Calu3 (cell line): ENCODE measurements around the gene LAGE3. TPM values are rescaled to one million over a fixed set of nuclear protein-coding genes. Genes with fewer than 3 reads are reported as not detected.

ENCODE experiments used
- BruUV-seq: library from RNA; stranded (reverse); fragments of 400-500 nt; replicated peaks from 2 replicates; lab custom pipeline; 2021; lab: Mats Ljungman, UMichigan
- CTCF ChIA-PET: fragments of 300-600 bp; sonication (Branson Sonifier 250); formaldehyde crosslinking; loops from one replicate; lab custom pipeline; 2022; ENCODE audit warnings: antibody characterized with exemption; lab: Charles Lee
- DNase-seq: peaks from one replicate; pipeline ENCODE4 v3.0.0; 2022
- H3K27ac Mint-ChIP-seq: one replicate; pipeline ENCODE4 v1.8.0; 2022; ENCODE audit warnings: mixed read lengths; ENCODE audit not compliant: unreplicated experiment
- H3K27me3 Mint-ChIP-seq: one replicate; pipeline ENCODE4 v1.8.0; 2022; ENCODE audit warnings: mixed read lengths; ENCODE audit not compliant: unreplicated experiment
- H3K36me3 Mint-ChIP-seq: one replicate; pipeline ENCODE4 v1.8.0; 2022; ENCODE audit warnings: mild to moderate bottlenecking, moderate library complexity, mixed read lengths; ENCODE audit not compliant: insufficient read depth, unreplicated experiment
- H3K4me1 Mint-ChIP-seq: one replicate; pipeline ENCODE4 v1.8.0; 2022; ENCODE audit warnings: mild to moderate bottlenecking, low read depth, mixed read lengths; ENCODE audit not compliant: unreplicated experiment
- H3K4me3 Mint-ChIP-seq: one replicate; pipeline ENCODE4 v1.8.0; 2022; ENCODE audit warnings: mild to moderate bottlenecking, low read depth, moderate library complexity, mixed read lengths; ENCODE audit not compliant: unreplicated experiment
- H3K9me3 Mint-ChIP-seq: one replicate; pipeline ENCODE4 v1.8.0; 2022; ENCODE audit warnings: low read depth, mixed read lengths; ENCODE audit not compliant: unreplicated experiment
- CTCF ChIP-seq: fragments of 200-600 bp; IDR thresholded peaks from one replicate; pipeline ENCODE4 v1.8.0; 2022; ENCODE audit warnings: antibody characterized with exemption; ENCODE audit not compliant: unreplicated experiment
- intact Hi-C: fragments of 100-400 bp; cut with micrococcal nuclease; formaldehyde crosslinking; loops from one replicate; pipeline ENCODE4 v1.10.0; 2022; ENCODE audit not compliant: unreplicated experiment
- total RNA-seq: library from RNA; stranded (reverse); gene quantifications from 2 replicates; pipeline ENCODE4 v1.2.3, GENCODE V29; 2022

Gene LAGE3
- total RNA-seq, 1 experiment from 2014 or later, result 25.5 TPM

DNA sequence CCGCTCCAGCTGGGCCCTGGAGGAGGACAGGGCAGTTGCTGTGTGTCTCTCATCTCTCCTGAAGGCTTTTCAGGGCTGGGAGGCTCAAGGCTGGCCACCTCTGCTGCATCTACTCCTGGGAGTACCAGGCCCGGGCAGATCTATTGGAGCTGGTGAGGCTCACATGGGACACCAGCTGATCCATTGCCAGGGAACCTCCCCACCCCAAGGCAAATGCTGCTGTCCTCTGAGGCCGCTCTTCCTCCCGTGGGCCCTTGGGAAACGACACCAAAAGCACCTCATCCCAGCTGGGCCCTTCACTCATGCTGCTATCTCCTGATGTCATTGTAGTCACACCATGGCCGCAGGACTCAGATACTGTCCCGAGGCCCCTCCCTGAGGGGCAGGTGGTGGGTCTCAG is 3.7 kb upstream of the LAGE3 start:
- CTCF ChIA-PET, result interaction anchor here (0.6 kb wide), 1 partner anchor 68 kb away, joined by 3 read pairs; no protein-coding TSS in a partner anchor

DNA sequence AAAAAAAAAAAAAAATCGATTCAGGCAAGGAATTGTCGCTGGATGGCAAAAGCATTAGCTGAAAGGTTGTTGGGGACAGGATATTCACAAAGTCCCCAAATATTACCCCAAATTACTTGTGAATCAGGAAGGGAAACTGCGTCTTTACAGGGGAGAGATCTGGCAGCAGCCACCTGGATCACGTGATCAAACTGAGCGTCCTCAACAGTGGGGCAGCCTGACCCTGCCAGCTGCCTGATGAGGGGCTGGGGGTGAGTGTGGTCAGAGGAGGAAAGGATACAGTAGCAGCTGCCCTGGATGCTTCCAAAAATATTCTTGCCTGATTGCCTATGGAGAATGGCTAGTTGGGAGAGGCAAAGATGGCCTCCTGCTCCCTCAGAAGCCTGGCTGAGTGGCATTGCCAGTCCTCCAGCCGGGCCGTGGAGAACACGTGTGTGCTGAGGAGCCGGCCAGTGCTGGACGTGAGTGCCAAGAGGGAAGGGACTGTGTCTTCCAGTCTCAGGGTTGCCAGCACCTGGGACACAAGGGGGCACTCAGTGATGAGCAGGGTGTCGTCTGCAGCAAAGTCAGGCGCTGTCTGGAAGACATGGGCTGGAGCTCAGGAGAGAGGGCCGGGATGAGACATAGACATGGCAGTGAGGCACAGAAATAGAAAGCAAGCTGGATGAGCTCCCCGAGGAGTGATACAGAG is 3.0 kb upstream of the LAGE3 start:
- CTCF ChIA-PET, result no interaction called here
- no peak for DNase-seq
- no peak for TF ChIP-seq CTCF
- H3K36me3 Mint-ChIP-seq, result peaks cover 53% of the 10 kb centered on the region
- no peak overlapping the region for H3K4me3 Mint-ChIP-seq
- H3K4me1 Mint-ChIP-seq, result no peaks in the 10 kb centered on the region
- intact Hi-C loops, result no loop called here
- no peak overlapping the region for H3K27ac Mint-ChIP-seq
- no TSS peak for BruUV-seq
- no peaks in the 10 kb centered on the region for H3K27me3 Mint-ChIP-seq
- H3K9me3 Mint-ChIP-seq, result no peaks in the 10 kb centered on the region

More for the DNA sequence above, 3.7 kb upstream of the LAGE3 start:
- no peaks in the 10 kb centered on the region for H3K4me1 Mint-ChIP-seq
- intact Hi-C loops, result no loop called here
- H3K27me3 Mint-ChIP-seq, result no peaks in the 10 kb centered on the region
- H3K4me3 Mint-ChIP-seq, result no peak overlapping the region
- no TSS peak for BruUV-seq
- H3K9me3 Mint-ChIP-seq, result no peaks in the 10 kb centered on the region
- peaks cover 55% of the 10 kb centered on the region for H3K36me3 Mint-ChIP-seq
- no peak overlapping the region for H3K27ac Mint-ChIP-seq
- no peak for TF ChIP-seq CTCF
- DNase-seq, result no peak

GRCh38 chrX:154481195-154481594 is 2.1 kb upstream of the LAGE3 start:
- CTCF ChIA-PET, result no interaction called here

GRCh38 chrX:154477891-154478477 is 1.1 kb downstream of the LAGE3 start:
- intact Hi-C loops, result no loop called here
- DNase-seq, result no peak
- TSS peak; percentile 91 for BruUV-seq
- Mint-ChIP-seq H3K4me3 (peak overlapping the region; percentile 74), H3K4me1 (no peaks in the 10 kb centered on the region), H3K9me3 (no peaks in the 10 kb centered on the region), H3K36me3 (peaks cover 44% of the 10 kb centered on the region), H3K27ac (no peak overlapping the region), H3K27me3 (no peaks in the 10 kb centered on the region)
- CTCF ChIA-PET, result interaction anchor here (0.5 to 0.7 kb wide), 2 partner anchors 17 to 155 kb away, joined by 3 to 4 read pairs; no protein-coding TSS in a partner anchor
- TF ChIP-seq CTCF, result no peak

More at GRCh38 chrX:154481195-154481594, 2.1 kb upstream of the LAGE3 start:
- Mint-ChIP-seq H3K4me3 (no peak overlapping the region), H3K36me3 (peaks cover 53% of the 10 kb centered on the region), H3K27me3 (no peaks in the 10 kb centered on the region), H3K9me3 (no peaks in the 10 kb centered on the region), H3K4me1 (no peaks in the 10 kb centered on the region), H3K27ac (no peak overlapping the region)
- intact Hi-C loops, result no loop called here
- no TSS peak for BruUV-seq
- TF ChIP-seq CTCF, result no peak
- DNase-seq, result no peak
